ENCODE data around the gene SMIM29.

DNA sequence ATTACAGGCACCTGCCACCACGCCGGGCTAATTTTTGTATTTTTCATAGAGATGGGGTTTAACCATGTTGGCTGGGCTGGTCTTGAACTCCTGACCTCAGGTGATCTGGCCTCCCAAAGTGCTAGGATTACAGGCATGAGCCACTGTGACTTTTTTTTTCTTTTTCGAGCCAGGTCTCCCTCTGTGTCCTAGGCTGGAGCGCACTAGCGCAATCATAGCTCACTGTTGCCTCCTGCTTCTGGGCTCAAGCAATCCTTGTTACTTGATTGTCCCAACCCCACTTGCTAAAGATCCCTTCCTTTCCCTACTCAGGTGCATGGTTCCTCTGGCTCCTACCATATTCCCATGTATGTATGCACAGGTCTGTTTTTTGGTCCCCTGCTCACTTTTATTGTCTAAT is 27.4 kb upstream of the SMIM29 start:
- TF ChIP-seq, protein P1, sequence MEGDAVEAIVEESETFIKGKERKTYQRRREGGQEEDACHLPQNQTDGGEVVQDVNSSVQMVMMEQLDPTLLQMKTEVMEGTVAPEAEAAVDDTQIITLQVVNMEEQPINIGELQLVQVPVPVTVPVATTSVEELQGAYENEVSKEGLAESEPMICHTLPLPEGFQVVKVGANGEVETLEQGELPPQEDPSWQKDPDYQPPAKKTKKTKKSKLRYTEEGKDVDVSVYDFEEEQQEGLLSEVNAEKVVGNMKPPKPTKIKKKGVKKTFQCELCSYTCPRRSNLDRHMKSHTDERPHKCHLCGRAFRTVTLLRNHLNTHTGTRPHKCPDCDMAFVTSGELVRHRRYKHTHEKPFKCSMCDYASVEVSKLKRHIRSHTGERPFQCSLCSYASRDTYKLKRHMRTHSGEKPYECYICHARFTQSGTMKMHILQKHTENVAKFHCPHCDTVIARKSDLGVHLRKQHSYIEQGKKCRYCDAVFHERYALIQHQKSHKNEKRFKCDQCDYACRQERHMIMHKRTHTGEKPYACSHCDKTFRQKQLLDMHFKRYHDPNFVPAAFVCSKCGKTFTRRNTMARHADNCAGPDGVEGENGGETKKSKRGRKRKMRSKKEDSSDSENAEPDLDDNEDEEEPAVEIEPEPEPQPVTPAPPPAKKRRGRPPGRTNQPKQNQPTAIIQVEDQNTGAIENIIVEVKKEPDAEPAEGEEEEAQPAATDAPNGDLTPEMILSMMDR (IDR thresholded peaks at IDR 0.05) = no peak
- TF ChIP-seq ZFX (IDR thresholded peaks at IDR 0.05; ENCODE audit: borderline replicate concordance) = no peak

All from 22Rv1 (cell line).